Right lobe of liver (tissue), 4 donors: ENCODE data around the gene PEF1.

Source experiments
- POLR2A ChIP-seq: fragments of 450-650 bp; IDR thresholded peaks from one replicate; pipeline ENCODE4 v1.6.1; 2017; ENCODE audit warnings: antibody characterized with exemption, mild to moderate bottlenecking
- TF ChIP-seq, protein P1 (sequence below), 4 donors: fragments of 200-600 bp in 3 of 4; fragments of 450-650 bp in 1 of 4; IDR thresholded peaks; one replicate each; pipeline versions ENCODE4 v1.5.1 to v1.8.0; 2016 to 2022; ENCODE audit warnings: antibody characterized with exemption in 4 of 4, mild to moderate bottlenecking in 2 of 4
- donor health status: DM: no; HTN: no; CAD: no.
- donor health status: DM: no; HTN: no; CAD: no.
- donor health status: DM: no; HTN: yes; CAD: no.

DNA sequence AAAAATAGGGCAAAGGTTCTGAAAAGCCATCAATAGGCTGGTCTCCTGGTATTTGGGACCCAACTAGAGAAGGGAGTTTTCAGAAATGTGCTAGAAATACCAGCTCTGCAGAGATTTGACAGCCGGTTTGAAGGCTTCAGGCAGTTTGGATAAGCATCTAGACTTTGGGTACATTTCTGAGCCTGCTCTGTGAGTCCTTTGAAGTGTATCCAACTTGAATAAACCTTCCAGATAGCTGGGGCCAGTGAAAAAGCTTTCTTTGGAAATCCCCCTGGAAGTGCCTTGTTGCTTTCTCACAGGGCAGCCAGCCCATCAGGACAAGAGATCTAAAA is 6.4 kb upstream of the PEF1 start:
- TF ChIP-seq POLR2A: no peak
- TF ChIP-seq, protein P1, sequence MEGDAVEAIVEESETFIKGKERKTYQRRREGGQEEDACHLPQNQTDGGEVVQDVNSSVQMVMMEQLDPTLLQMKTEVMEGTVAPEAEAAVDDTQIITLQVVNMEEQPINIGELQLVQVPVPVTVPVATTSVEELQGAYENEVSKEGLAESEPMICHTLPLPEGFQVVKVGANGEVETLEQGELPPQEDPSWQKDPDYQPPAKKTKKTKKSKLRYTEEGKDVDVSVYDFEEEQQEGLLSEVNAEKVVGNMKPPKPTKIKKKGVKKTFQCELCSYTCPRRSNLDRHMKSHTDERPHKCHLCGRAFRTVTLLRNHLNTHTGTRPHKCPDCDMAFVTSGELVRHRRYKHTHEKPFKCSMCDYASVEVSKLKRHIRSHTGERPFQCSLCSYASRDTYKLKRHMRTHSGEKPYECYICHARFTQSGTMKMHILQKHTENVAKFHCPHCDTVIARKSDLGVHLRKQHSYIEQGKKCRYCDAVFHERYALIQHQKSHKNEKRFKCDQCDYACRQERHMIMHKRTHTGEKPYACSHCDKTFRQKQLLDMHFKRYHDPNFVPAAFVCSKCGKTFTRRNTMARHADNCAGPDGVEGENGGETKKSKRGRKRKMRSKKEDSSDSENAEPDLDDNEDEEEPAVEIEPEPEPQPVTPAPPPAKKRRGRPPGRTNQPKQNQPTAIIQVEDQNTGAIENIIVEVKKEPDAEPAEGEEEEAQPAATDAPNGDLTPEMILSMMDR (IDR thresholded peaks at IDR 0.05): no peak
